Trophoblast cell (in vitro differentiated cells and primary cell): ENCODE measurements around the gene MITF.

Experiments
- DNase-seq, 2 donors: peaks; one replicate each; pipeline ENCODE4 v3.0.0-alpha.2; 2016
- H2AFZ ChIP-seq: 2 replicates; pipeline ENCODE4 v1.6.1; 2013; ENCODE audit warnings: low read length, moderate library complexity, mild to moderate bottlenecking; ENCODE audit not compliant: insufficient read depth, poor library complexity
- H2AK5ac ChIP-seq: 2 replicates; pipeline ENCODE4 v1.6.1; 2013; ENCODE audit warnings: mild to moderate bottlenecking, low read length
- H2BK120ac ChIP-seq: 2 replicates; pipeline ENCODE4 v1.6.1; 2013; ENCODE audit warnings: low read length, mild to moderate bottlenecking, moderate library complexity; ENCODE audit not compliant: insufficient read depth, poor library complexity
- H2BK12ac ChIP-seq: 2 replicates; pipeline ENCODE4 v1.6.1; 2013; ENCODE audit warnings: mild to moderate bottlenecking, low read length, moderate library complexity
- H2BK5ac ChIP-seq: 2 replicates; pipeline ENCODE4 v1.6.1; 2013; ENCODE audit warnings: low read length, low read depth, moderate library complexity, mild to moderate bottlenecking; ENCODE audit not compliant: poor library complexity
- H3K14ac ChIP-seq: 2 replicates; pipeline ENCODE4 v1.6.1; 2013; ENCODE audit warnings: mild to moderate bottlenecking, low read length
- H3K18ac ChIP-seq: 2 replicates; pipeline ENCODE4 v1.6.1; 2013; ENCODE audit warnings: mild to moderate bottlenecking, low read length
- H3K23ac ChIP-seq: 2 replicates; pipeline ENCODE4 v1.6.1; 2013; ENCODE audit warnings: low read length
- H3K27ac ChIP-seq: 2 replicates; pipeline ENCODE4 v1.5.1; 2013; ENCODE audit warnings: low read depth, mild to moderate bottlenecking, inconsistent platforms, low read length, moderate library complexity
- H3K27me3 ChIP-seq: 2 replicates; pipeline ENCODE4 v1.6.1; 2013; ENCODE audit warnings: inconsistent platforms, mild to moderate bottlenecking, low read length, moderate library complexity; ENCODE audit not compliant: insufficient read depth
- H3K36me3 ChIP-seq, 2 experiments: 1 replicate in 1 of 2; 2 replicates in 1 of 2; pipeline ENCODE4 v1.6.1; 2013; ENCODE audit warnings: low read length in 2 of 2, mild to moderate bottlenecking in 2 of 2, moderate library complexity in 1 of 2; ENCODE audit not compliant: insufficient read depth in 2 of 2, control insufficient read depth in 1 of 2
- H3K4ac ChIP-seq: 2 replicates; pipeline ENCODE4 v1.6.1; 2013; ENCODE audit warnings: low read depth, mild to moderate bottlenecking, low read length, moderate library complexity
- H3K4me1 ChIP-seq, 2 experiments: 1 replicate in 1 of 2; 2 replicates in 1 of 2; pipeline ENCODE4 v1.6.1; 2013; ENCODE audit warnings: low read length in 2 of 2, mild to moderate bottlenecking in 2 of 2, moderate library complexity in 1 of 2; ENCODE audit not compliant: insufficient read depth in 2 of 2, control insufficient read depth in 1 of 2
- H3K4me2 ChIP-seq: 2 replicates; pipeline ENCODE4 v1.6.1; 2013; ENCODE audit warnings: inconsistent platforms, mild to moderate bottlenecking, low read length, moderate library complexity
- H3K4me3 ChIP-seq: 2 replicates; pipeline ENCODE4 v1.5.1; 2013; ENCODE audit warnings: mild to moderate bottlenecking, low read depth, low read length, inconsistent platforms
- H3K79me1 ChIP-seq: one replicate; pipeline ENCODE4 v1.6.1; 2013; ENCODE audit warnings: low read length
- H3K79me2 ChIP-seq: 2 replicates; pipeline ENCODE4 v1.6.1; 2013; ENCODE audit warnings: low read length, mild to moderate bottlenecking; ENCODE audit not compliant: control insufficient read depth, insufficient read depth, poor library complexity
- H3K9ac ChIP-seq: 2 replicates; pipeline ENCODE4 v1.6.1; 2013; ENCODE audit warnings: mild to moderate bottlenecking, low read length
- H3K9me3 ChIP-seq: 2 replicates; pipeline ENCODE4 v1.6.1; 2013; ENCODE audit warnings: low read depth, mild to moderate bottlenecking, control low read depth, inconsistent platforms, low read length; ENCODE audit not compliant: insufficient read depth
- H4K12ac ChIP-seq: 2 replicates; pipeline ENCODE4 v1.6.1; 2013; ENCODE audit warnings: low read depth, mild to moderate bottlenecking, low read length, moderate library complexity
- H4K8ac ChIP-seq: 2 replicates; pipeline ENCODE4 v1.6.1; 2013; ENCODE audit warnings: low read depth, mild to moderate bottlenecking, low read length, moderate library complexity
- H4K91ac ChIP-seq: one replicate; pipeline ENCODE4 v1.6.1; 2013; ENCODE audit warnings: low read depth, mild to moderate bottlenecking, low read length, moderate library complexity
- WGBS: extraction: QIAGEN DNeasy Blood & Tissue Kit; methylation state at CpG from one replicate; pipeline ENCODE4 v1.1.7; 2013; ENCODE audit warnings: missing lambda C conversion rate; ENCODE audit not compliant: insufficient read length, insufficient coverage; ENCODE audit errors: extremely low coverage; 5-methylcytosine and 5-hydroxymethylcytosine counted together

Gene MITF

DNA sequence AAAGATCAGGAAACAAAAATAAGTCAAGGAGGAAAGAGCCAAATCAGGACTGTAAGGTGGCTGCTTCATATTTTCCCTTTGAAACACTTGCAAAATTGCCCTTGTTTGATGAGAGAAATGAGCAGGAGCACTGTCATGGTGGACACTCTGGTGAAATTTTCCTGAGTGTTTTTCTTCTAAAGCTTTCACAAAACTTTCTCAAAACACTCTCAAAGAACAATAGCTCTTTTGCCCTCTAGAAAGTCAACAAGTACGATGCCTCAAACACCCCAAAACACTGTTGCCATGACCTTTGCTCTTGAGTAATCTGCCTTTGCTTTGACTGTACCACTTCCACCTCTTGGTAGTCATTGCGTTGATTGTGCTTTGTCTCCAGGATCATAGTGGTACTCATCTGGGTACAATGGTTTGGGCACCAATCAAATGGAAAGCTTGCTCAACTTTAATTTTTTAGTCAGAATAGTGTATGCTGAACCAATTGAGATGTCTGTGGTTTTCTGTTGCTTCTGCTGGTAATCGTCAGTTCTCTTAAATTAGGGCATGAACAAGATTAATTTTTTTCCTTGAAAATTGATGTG is 13.2 kb upstream of the MITF start:
- Histone ChIP-seq H3K4me3 (no peak overlapping the region), H2AK5ac (no peak overlapping the region), H3K9ac (no peak overlapping the region), H3K79me1 (no peaks in the 10 kb centered on the region), H2BK5ac (no peak overlapping the region), H3K79me2 (no peaks in the 10 kb centered on the region), H3K36me3 (no peaks in the 10 kb centered on the region), H3K9me3 (no peaks in the 10 kb centered on the region), H2AFZ (no peak overlapping the region), H3K14ac (no peak overlapping the region), H3K27ac (no peak overlapping the region), H4K8ac (no peak overlapping the region), H2BK12ac (no peak overlapping the region), H4K12ac (no peak overlapping the region), H4K91ac (no peak overlapping the region), H3K18ac (no peak overlapping the region), H3K4me1 (peaks cover 4% of the 10 kb centered on the region in 2 experiments), H3K27me3 (no peaks in the 10 kb centered on the region), H3K4ac (no peak overlapping the region), H3K4me2 (no peak overlapping the region), H3K23ac (no peak overlapping the region), H2BK120ac (no peak overlapping the region)
- WGBS: no CpG with 5 or more reads among the region's 3 CpGs
- no peak for DNase-seq

- no peaks in the 10 kb centered on the region for H3K27me3 ChIP-seq
- H3K4me2 ChIP-seq: no peak overlapping the region
- no peak overlapping the region for H3K18ac ChIP-seq
- peaks cover 4% of the 10 kb centered on the region in 2 experiments for H3K4me1 ChIP-seq
- H2BK12ac ChIP-seq: peak overlapping the region; percentile 64
- no peak overlapping the region for H4K12ac ChIP-seq
- no peak overlapping the region for H2BK5ac ChIP-seq
- H3K4me3 ChIP-seq: no peak overlapping the region
- no peak overlapping the region for H3K23ac ChIP-seq
- H3K9ac ChIP-seq: no peak overlapping the region
- H4K8ac ChIP-seq: no peak overlapping the region
- no peak for DNase-seq
- no CpG with 5 or more reads among the region's 6 CpGs for WGBS
- no peak overlapping the region for H3K14ac ChIP-seq
- no peak overlapping the region for H3K27ac ChIP-seq
- H4K91ac ChIP-seq: no peak overlapping the region
- H3K36me3 ChIP-seq: no peaks in the 10 kb centered on the region
- no peaks in the 10 kb centered on the region for H3K79me2 ChIP-seq
- no peak overlapping the region for H2AK5ac ChIP-seq
- no peaks in the 10 kb centered on the region for H3K9me3 ChIP-seq
- H2BK120ac ChIP-seq: no peak overlapping the region
- H2AFZ ChIP-seq: no peak overlapping the region
- no peaks in the 10 kb centered on the region for H3K79me1 ChIP-seq
- H3K4ac ChIP-seq: no peak overlapping the region
Measured at GRCh38 chr3:69729147-69729919, 9.9 kb upstream of the MITF start.

GRCh38 chr3:69731080-69731479 is 8.2 kb upstream of the MITF start:
- no peaks in the 10 kb centered on the region for H3K4me1 ChIP-seq
- no peak overlapping the region for H3K27ac ChIP-seq
- no peak for DNase-seq
- H3K27me3 ChIP-seq: no peaks in the 10 kb centered on the region
- no peaks in the 10 kb centered on the region for H3K36me3 ChIP-seq
- no peaks in the 10 kb centered on the region for H3K79me2 ChIP-seq
- no peak overlapping the region for H3K23ac ChIP-seq
- WGBS: no CpG with 5 or more reads among the region's 2 CpGs
- H2BK12ac ChIP-seq: no peak overlapping the region
- H3K9me3 ChIP-seq: no peaks in the 10 kb centered on the region
- H4K12ac ChIP-seq: no peak overlapping the region
- H2BK5ac ChIP-seq: no peak overlapping the region
- no peak overlapping the region for H3K4me2 ChIP-seq
- H3K4ac ChIP-seq: no peak overlapping the region
- H3K4me3 ChIP-seq: no peak overlapping the region
- H2AFZ ChIP-seq: no peak overlapping the region
- H3K9ac ChIP-seq: no peak overlapping the region
- H4K91ac ChIP-seq: no peak overlapping the region
- H4K8ac ChIP-seq: no peak overlapping the region
- no peak overlapping the region for H3K18ac ChIP-seq
- no peaks in the 10 kb centered on the region for H3K79me1 ChIP-seq
- H2AK5ac ChIP-seq: no peak overlapping the region
- no peak overlapping the region for H3K14ac ChIP-seq
- no peak overlapping the region for H2BK120ac ChIP-seq

GRCh38 chr3:69735893-69736292 is 3.4 kb upstream of the MITF start:
- WGBS: no CpG with 5 or more reads among the region's 2 CpGs
- peaks cover 0 to 5% of the 10 kb centered on the region in 2 experiments for H3K4me1 ChIP-seq
- no peak for DNase-seq

More at GRCh38 chr3:69735893-69736292, 3.4 kb upstream of the MITF start:
- Histone ChIP-seq H2AK5ac (no peak overlapping the region), H3K18ac (no peak overlapping the region), H3K4me2 (no peak overlapping the region), H3K27me3 (no peaks in the 10 kb centered on the region), H4K12ac (no peak overlapping the region), H2BK120ac (no peak overlapping the region), H2BK5ac (no peak overlapping the region), H2AFZ (no peak overlapping the region), H3K4ac (no peak overlapping the region), H3K36me3 (no peaks in the 10 kb centered on the region), H3K27ac (no peak overlapping the region), H3K4me3 (no peak overlapping the region), H3K9me3 (no peaks in the 10 kb centered on the region), H3K23ac (no peak overlapping the region), H4K91ac (no peak overlapping the region), H2BK12ac (no peak overlapping the region), H3K79me2 (no peaks in the 10 kb centered on the region), H3K9ac (no peak overlapping the region), H3K14ac (no peak overlapping the region), H4K8ac (no peak overlapping the region), H3K79me1 (no peaks in the 10 kb centered on the region)
